Stimulated activated CD8-positive, alpha-beta memory T cell treated with anti-CD3 and anti-CD28 coated beads, Interleukin-15, amount 100 ng/mL, for 1 hour (primary cell): ENCODE results near the gene CDKN1A.

Experiments
- DNase-seq: peaks from one replicate; pipeline ENCODE4 v3.0.0-alpha.2; 2020; ENCODE audit warnings: low read depth

Gene CDKN1A

GRCh38 chr6:36656441-36656840 lies 22.1 kb upstream of the CDKN1A start:
- no peak for DNase-seq

- no peak for DNase-seq
These were observed 21.2 kb upstream of the CDKN1A start for GRCh38 chr6:36657271-36657670.

- no peak for DNase-seq
These were observed 20.5 kb upstream of the CDKN1A start for GRCh38 chr6:36657942-36658544.

GRCh38 chr6:36659271-36659670 lies 19.2 kb upstream of the CDKN1A start:
- no peak for DNase-seq

- no peak for DNase-seq
These were observed 17.6 kb upstream of the CDKN1A start for GRCh38 chr6:36660771-36661471.

GRCh38 chr6:36662380-36662779 lies 16.1 kb upstream of the CDKN1A start:
- no peak for DNase-seq

GRCh38 chr6:36662827-36663256 lies 15.7 kb upstream of the CDKN1A start:
- DNase-seq, result no peak

GRCh38 chr6:36663504-36664446 lies 14.7 kb upstream of the CDKN1A start:
- no peak for DNase-seq

GRCh38 chr6:36665180-36665579 lies 13.3 kb upstream of the CDKN1A start:
- DNase-seq, result no peak

- no peak for DNase-seq
These were observed 12.2 kb upstream of the CDKN1A start for GRCh38 chr6:36666287-36666686.

GRCh38 chr6:36666826-36667591 lies 11.5 kb upstream of the CDKN1A start:
- no peak for DNase-seq

- DNase-seq, result no peak
These were observed 9.9 kb upstream of the CDKN1A start for GRCh38 chr6:36668591-36668990.

GRCh38 chr6:36669002-36669401 lies 9.5 kb upstream of the CDKN1A start:
- DNase-seq, result no peak

GRCh38 chr6:36670271-36670670 lies 8.2 kb upstream of the CDKN1A start:
- no peak for DNase-seq

GRCh38 chr6:36671687-36672375 lies 6.7 kb upstream of the CDKN1A start:
- DNase-seq, result no peak

GRCh38 chr6:36673882-36674281 lies 4.6 kb upstream of the CDKN1A start:
- DNase-seq, result no peak

- DNase-seq, result no peak
These were observed 3.6 kb upstream of the CDKN1A start for GRCh38 chr6:36674942-36675341.

GRCh38 chr6:36676141-36677058 lies 2.1 kb upstream of the CDKN1A start:
- DNase-seq, result no peak

- DNase-seq, result no peak
These were observed 1.3 kb upstream of the CDKN1A start for GRCh38 chr6:36677059-36677749.
